GM12873 (cell line): ENCODE measurements around the gene OTOGL.

Experiments
- CTCF ChIP-seq: IDR thresholded peaks from 2 replicates; pipeline ENCODE4 v1.5.1; 2012; ENCODE audit warnings: low read depth, mild to moderate bottlenecking, moderate library complexity, low read length, control low read depth; ENCODE audit not compliant: insufficient read depth; ENCODE audit errors: missing control alignments

OTOGL gene

GRCh38 chr12:80313209-80313608, 213.9 kb downstream of the OTOGL start:
- no peak for TF ChIP-seq CTCF

- no peak for TF ChIP-seq CTCF
These were observed 215.4 kb downstream of the OTOGL start for GRCh38 chr12:80314741-80315140.

GRCh38 chr12:80316222-80316621, 216.9 kb downstream of the OTOGL start:
- TF ChIP-seq CTCF: no peak

GRCh38 chr12:80317307-80317706, 218.0 kb downstream of the OTOGL start:
- no peak for TF ChIP-seq CTCF

GRCh38 chr12:80317899-80318298, 218.6 kb downstream of the OTOGL start:
- TF ChIP-seq CTCF: no peak

GRCh38 chr12:80320121-80320678, 220.9 kb downstream of the OTOGL start:
- TF ChIP-seq CTCF: no peak

GRCh38 chr12:80321653-80322052, 222.3 kb downstream of the OTOGL start:
- TF ChIP-seq CTCF: no peak
